Panc1 (cell line): ENCODE measurements around the gene SLC34A1.

ENCODE experiments used
- POLR2AphosphoS5 ChIP-seq: IDR thresholded peaks from 2 replicates; pipeline ENCODE4 v1.6.1; 2012; ENCODE audit warnings: mild to moderate bottlenecking, low read depth, low read length, moderate library complexity
- REST ChIP-seq, 2 experiments: IDR thresholded peaks; 2 replicates each; pipeline ENCODE4 v1.6.1; 2011 to 2012; ENCODE audit warnings: low read depth in 2 of 2, control low read depth in 1 of 2, low read length in 1 of 2, mild to moderate bottlenecking in 1 of 2, moderate library complexity in 1 of 2; ENCODE audit not compliant: insufficient read depth in 1 of 2
- TF ChIP-seq, protein P1 (sequence below): fragments of 450-650 bp; IDR thresholded peaks from 2 replicates; pipeline ENCODE4 v1.5.1; 2017; ENCODE audit warnings: mild to moderate bottlenecking

DNA sequence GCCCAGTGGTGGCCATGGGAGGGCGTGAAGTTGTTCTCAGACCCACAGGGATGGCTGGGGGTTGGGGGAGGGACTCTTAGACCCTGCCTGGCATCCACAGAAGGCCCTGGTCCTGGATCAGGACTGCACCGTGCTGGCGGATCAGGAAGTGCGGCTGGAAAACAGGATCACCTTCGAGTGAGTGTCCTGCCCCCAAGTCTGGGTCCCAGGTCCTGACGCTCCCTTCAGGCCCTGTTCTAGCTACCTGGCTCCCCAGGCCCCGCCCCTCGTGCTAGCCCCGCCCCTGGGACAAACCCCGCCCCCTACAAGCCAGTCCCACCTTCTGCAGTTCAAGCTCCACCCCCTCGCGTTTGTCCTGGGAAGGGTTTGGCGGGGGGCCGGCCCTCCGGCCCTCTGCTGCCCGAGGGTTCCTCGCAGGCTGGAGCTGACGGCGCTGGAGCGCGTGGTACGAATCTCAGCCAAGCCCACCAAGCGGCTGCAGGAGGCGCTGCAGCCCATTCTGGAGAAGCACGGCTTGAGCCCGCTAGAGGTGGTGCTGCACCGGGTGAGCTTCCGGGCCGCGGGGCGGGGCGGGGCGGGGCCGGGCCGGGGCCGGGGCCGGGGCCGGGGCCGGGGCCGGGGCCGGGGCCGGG, 13.6 kb upstream of the SLC34A1 start:
- TF ChIP-seq, protein P1, sequence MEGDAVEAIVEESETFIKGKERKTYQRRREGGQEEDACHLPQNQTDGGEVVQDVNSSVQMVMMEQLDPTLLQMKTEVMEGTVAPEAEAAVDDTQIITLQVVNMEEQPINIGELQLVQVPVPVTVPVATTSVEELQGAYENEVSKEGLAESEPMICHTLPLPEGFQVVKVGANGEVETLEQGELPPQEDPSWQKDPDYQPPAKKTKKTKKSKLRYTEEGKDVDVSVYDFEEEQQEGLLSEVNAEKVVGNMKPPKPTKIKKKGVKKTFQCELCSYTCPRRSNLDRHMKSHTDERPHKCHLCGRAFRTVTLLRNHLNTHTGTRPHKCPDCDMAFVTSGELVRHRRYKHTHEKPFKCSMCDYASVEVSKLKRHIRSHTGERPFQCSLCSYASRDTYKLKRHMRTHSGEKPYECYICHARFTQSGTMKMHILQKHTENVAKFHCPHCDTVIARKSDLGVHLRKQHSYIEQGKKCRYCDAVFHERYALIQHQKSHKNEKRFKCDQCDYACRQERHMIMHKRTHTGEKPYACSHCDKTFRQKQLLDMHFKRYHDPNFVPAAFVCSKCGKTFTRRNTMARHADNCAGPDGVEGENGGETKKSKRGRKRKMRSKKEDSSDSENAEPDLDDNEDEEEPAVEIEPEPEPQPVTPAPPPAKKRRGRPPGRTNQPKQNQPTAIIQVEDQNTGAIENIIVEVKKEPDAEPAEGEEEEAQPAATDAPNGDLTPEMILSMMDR: no peak; the same call in 1 of the 2 replicates
- TF ChIP-seq POLR2AphosphoS5: no peak
- TF ChIP-seq REST (IDR thresholded peaks at IDR 0.05; ENCODE audit: insufficient read depth in 1 of 2, low read depth in 2 of 2, low read length in 1 of 2): no peak
